ENCODE data around the gene RPS21.

Gene RPS21

DNA sequence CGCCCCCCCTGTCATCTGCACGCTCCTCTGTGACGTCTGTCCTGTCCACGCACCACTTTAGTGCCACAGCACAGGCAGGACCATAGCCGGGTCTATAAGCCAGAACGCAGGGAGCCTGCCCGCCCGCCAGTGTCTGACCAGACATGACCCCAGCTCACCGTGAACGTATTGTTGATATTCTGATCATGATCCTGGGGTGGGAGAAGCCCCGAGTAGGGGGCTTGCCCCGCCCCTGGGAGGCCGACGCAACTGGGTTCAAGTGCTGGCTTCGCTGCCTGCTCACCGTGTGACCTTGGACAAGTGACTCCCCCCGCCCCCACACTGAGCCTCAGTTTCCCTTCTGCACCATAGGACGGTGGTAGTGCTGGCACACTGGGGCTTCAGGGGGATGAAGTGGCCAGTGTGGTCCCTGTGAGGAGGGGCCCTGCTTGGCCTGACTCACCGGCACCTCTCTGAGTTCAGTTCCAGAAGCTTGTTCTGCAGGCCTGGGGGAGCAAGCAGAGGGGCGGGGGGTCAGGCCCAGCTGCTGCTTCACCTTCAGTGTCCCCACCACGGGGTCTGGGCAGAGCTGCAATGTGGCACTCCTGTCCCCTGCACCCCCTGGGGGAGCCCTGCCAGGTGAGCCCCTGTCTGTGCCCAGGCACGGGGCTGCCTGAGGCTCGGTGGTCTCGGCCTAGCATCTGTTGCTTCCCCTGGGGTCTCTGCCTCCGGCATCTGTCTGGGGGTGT is 31.2 kb downstream of the RPS21 start:
- POLR2A ChIA-PET: no interaction called here
- CTCF ChIA-PET: no interaction called here
- TF ChIP-seq, protein P1, sequence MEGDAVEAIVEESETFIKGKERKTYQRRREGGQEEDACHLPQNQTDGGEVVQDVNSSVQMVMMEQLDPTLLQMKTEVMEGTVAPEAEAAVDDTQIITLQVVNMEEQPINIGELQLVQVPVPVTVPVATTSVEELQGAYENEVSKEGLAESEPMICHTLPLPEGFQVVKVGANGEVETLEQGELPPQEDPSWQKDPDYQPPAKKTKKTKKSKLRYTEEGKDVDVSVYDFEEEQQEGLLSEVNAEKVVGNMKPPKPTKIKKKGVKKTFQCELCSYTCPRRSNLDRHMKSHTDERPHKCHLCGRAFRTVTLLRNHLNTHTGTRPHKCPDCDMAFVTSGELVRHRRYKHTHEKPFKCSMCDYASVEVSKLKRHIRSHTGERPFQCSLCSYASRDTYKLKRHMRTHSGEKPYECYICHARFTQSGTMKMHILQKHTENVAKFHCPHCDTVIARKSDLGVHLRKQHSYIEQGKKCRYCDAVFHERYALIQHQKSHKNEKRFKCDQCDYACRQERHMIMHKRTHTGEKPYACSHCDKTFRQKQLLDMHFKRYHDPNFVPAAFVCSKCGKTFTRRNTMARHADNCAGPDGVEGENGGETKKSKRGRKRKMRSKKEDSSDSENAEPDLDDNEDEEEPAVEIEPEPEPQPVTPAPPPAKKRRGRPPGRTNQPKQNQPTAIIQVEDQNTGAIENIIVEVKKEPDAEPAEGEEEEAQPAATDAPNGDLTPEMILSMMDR (IDR thresholded peaks at IDR 0.05; ENCODE audit: control extremely low read depth, extremely low read depth, low read depth, missing control alignments): no peak
- no peak for DNase-seq (ENCODE audit: extremely low spot score)

DNA sequence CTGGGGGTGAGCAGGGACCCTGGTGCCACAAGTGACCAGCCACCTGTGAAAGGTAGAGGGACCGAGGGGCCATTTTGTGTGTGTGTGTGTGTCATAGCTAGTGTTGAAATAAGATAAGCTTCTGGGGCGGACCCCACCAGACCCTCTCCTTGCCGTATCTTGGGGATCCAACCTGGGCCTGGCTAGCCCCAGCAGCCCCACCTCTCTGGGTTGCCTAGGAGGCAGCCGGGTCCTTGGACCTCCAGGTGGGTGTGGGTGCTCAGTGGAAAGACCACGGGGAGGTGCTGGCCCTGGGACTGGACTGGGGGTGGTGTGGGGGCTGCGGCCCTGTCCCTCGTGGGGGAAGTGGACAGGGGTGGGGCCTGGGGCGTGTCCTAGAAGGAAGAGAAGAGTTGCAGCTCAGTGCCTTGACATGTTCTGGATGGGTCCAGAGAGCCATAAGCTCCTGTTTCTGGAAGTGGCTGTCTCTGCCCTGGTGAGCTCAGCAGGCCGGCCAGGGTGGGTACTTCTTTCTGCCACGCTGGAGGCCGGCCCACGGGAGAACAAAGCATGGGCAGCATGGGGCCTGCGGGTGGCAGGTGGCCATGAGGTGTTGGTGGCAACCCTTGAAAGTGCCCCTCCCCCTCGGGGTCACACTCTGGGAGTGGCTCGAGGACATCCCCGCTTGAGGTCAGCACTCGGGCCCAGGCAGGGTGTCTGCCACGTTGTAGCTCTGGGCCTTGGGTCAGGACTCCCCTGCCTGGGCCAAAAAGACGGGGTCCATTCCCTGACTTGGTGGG is 32.0 kb downstream of the RPS21 start:
- no peak for DNase-seq (ENCODE audit: extremely low spot score)
- ChIA-PET POLR2A (no interaction called here), CTCF (interaction anchor here (0.8 kb wide), 1 partner anchor 9 kb away, joined by 3 read pairs; no protein-coding TSS in a partner anchor)
- TF ChIP-seq, protein P1 (IDR thresholded peaks at IDR 0.05; ENCODE audit: control extremely low read depth, extremely low read depth, low read depth, missing control alignments): no peak

DNA sequence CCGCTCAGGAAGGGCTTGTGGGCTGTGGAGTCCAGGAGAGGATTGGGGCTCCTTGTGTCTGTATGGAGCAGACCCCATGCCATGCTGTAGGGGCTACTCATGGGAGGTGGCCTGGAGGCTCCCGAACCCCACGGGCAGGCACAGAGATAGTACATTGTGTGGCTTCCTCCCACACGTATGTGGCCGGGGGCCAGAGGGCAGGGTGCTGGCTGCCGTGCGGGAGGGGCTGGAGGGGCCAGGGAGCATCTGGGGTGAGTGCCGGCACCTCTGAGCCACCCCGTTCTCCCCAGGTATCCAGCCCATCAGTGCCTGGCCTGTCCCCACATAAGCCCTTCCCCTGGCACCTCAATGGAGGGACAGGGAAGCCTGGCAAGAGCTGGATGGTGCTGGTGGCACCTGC is 32.9 kb downstream of the RPS21 start:
- no peak for DNase-seq (ENCODE audit: extremely low spot score)
- POLR2A ChIA-PET: no interaction called here
- CTCF ChIA-PET: interaction anchor here (0.8 kb wide), 1 partner anchor 9 kb away, joined by 3 read pairs; no protein-coding TSS in a partner anchor
- TF ChIP-seq, protein P1 (IDR thresholded peaks at IDR 0.05; ENCODE audit: control extremely low read depth, extremely low read depth, low read depth, missing control alignments): no peak

DNA sequence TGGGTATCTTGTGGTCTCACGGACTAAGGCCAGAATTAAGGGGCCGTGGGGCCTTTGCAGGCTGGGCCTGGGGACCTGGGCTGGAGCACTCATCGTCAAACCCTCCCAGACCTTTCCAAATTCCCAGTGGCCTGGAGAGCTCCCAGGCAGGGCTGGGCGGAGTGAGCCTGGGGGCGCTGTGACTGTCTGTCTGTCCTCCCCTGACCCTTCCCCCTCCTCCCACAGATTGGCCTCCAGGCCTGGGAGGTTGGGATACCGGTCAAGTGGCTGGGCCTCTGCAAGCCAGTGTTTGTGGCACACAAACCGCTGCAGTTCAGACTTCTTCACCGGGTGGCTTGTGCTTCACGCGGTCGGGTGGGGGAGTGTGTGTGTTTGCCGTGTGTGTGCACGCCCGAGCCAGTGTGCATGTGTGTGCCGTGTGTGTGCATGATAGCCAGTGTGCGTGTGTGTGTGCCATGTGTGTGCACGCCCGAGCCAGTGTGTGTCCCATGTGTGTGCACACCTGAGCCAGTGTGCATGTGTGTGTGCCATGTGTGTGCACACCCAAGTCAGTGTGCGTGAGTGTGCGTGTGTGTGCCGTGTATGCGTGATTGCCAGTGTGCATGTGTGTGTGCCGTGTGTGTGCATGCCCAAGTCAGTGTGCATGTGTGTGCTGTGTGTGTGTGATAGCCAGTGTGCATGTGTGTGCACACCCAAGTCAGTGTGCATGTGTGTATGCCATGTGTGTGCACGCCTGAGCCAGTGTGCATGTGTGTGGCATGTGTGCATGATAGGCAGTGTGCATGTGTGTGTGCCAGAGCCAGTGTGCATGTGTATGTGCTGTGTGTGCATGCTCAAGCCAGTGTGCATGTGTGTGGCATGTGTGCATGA is 34.2 kb downstream of the RPS21 start:
- POLR2A ChIA-PET: no interaction called here
- TF ChIP-seq, protein P1 (IDR thresholded peaks at IDR 0.05; ENCODE audit: control extremely low read depth, extremely low read depth, low read depth, missing control alignments): no peak
- CTCF ChIA-PET: no interaction called here
- DNase-seq (ENCODE audit: extremely low spot score): no peak

DNA sequence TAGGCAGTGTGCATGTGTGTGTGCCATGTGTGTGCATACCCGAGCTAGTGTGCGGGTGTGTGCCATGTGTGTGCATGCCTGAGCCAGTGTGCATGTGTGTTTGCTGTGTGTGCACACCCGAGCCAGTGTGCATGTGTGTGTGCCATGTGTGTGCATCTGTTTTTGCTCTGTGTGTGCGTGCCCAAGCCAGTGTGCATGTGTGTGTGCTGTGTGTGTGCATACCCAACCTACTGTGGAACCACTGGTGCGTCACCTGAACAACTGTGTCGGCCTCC is 34.8 kb downstream of the RPS21 start:
- ChIA-PET CTCF (no interaction called here), POLR2A (no interaction called here)
- TF ChIP-seq, protein P1 (IDR thresholded peaks at IDR 0.05; ENCODE audit: control extremely low read depth, extremely low read depth, low read depth, missing control alignments): no peak
- DNase-seq (ENCODE audit: extremely low spot score): no peak

DNA sequence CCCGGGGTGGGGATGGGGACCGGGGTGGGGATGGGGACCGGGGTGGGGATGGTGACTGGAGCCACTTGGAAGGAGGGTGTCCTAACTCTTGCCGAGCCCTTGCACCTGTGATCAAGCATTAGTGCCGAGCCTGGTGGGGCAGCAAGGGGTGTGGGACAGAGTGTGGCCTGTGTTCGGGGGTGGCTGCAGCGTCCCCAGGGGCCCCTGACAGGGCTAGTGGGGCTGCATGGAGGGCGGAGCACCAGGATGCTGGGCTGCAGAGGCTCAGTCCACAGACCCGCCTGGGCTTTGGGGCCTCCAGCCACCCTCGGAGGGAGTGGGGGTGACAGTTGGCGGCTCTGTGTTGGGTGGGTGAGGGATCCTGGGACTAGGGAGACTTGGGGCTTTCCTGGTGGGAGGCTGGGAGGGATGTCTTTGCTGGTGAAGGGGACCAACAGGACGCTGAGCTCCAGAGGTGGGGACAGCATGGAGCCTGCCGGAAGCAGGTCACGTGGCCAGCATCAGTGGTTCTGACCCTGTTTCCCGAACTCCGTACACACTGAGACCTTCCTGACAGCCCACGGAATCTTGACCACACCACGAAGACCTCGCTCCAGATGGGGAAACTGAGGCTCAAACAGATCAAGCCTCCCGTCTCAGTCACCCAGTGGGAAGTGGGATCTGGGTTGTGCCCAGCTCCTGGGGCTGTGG is 35.9 kb downstream of the RPS21 start:
- TF ChIP-seq, protein P1 (IDR thresholded peaks at IDR 0.05; ENCODE audit: control extremely low read depth, extremely low read depth, low read depth, missing control alignments): no peak
- DNase-seq (ENCODE audit: extremely low spot score): no peak
- CTCF ChIA-PET: interaction anchor here (2.6 kb wide), 1 partner anchor 13 kb away, joined by 9 read pairs; no protein-coding TSS in a partner anchor
- POLR2A ChIA-PET: no interaction called here
